Embryonic facial prominence (tissue), 1 donor: ENCODE results near the gene TEX47.

Experiments used
- DNase-seq: peaks from one replicate; pipeline ENCODE4 v3.0.0-alpha.2; 2016; ENCODE audit errors: extremely low spot score

TEX47 gene

GRCh38 chr7:88746126-88746525, 49.4 kb downstream of the TEX47 start:
- no peak for DNase-seq
